Measurements from ENCODE around the gene PIP5K1B. TPM values are rescaled to one million over a fixed set of nuclear protein-coding genes. Genes with fewer than 3 reads are reported as not detected.

Gene PIP5K1B
- total RNA-seq, 1 donor from 2014 or later = 1.3 TPM

GRCh38 chr9:68705531-68706362 lies 707 bp downstream of the PIP5K1B start:
- Mint-ChIP-seq H3K36me3 (ENCODE audit: low read depth, unreplicated experiment) (no peaks in the 10 kb centered on the region), H3K27me3 (ENCODE audit: low read depth, unreplicated experiment) (peaks cover 37% of the 10 kb centered on the region), H3K4me1 (ENCODE audit: low read depth, unreplicated experiment) (no peaks in the 10 kb centered on the region), H3K27ac (ENCODE audit: unreplicated experiment) (no peak overlapping the region), H3K9me3 (ENCODE audit: unreplicated experiment) (no peaks in the 10 kb centered on the region), H3K4me3 (ENCODE audit: unreplicated experiment) (peak overlapping the region; percentile 89)
- peaks cover 2% of the 10 kb centered on the region for H3K4me1 ChIP-seq (ENCODE audit: insufficient read depth, low read length)
- FAIRE-seq = no peak
- no peak overlapping the region for H3K27ac ChIP-seq (ENCODE audit: low read depth, low read length)
- H2AFZ ChIP-seq (ENCODE audit: low read depth, low read length) = peak overlapping the region; percentile 56
- H3K4me2 ChIP-seq (ENCODE audit: low read length) = peak overlapping the region; percentile 81
- H3K79me2 ChIP-seq (ENCODE audit: insufficient read depth, low read length) = no peaks in the 10 kb centered on the region
- H3K9ac ChIP-seq (ENCODE audit: low read length) = no peak overlapping the region
- H3K36me3 ChIP-seq (ENCODE audit: insufficient read depth, low read length) = no peaks in the 10 kb centered on the region
- no peaks in the 10 kb centered on the region for H4K20me1 ChIP-seq (ENCODE audit: insufficient read depth, low read length)
- H3K27me3 ChIP-seq (ENCODE audit: insufficient read depth, low read length) = peaks cover 41% of the 10 kb centered on the region
- no peaks in the 10 kb centered on the region for H3K9me3 ChIP-seq (ENCODE audit: insufficient read depth, low read depth, low read length)
- DNase-seq (ENCODE audit: low read depth) = no peak
- TF ChIP-seq EZH2 (IDR thresholded peaks at IDR 0.05; ENCODE audit: insufficient read depth, low read length) (no peak), CTCF (IDR thresholded peaks at IDR 0.05; ENCODE audit: insufficient read depth, low read depth, low read length) (no peak)
- H3K4me3 ChIP-seq (ENCODE audit: insufficient read depth, low read depth, low read length) = peak overlapping the region; percentile 44

- Histone ChIP-seq H3K79me2 (ENCODE audit: insufficient read depth, low read length) (no peaks in the 10 kb centered on the region), H3K4me2 (ENCODE audit: low read length) (no peak overlapping the region), H2AFZ (ENCODE audit: low read depth, low read length) (no peak overlapping the region), H3K4me3 (ENCODE audit: insufficient read depth, low read depth, low read length) (no peak overlapping the region), H3K36me3 (ENCODE audit: insufficient read depth, low read length) (no peaks in the 10 kb centered on the region), H3K9me3 (ENCODE audit: insufficient read depth, low read depth, low read length) (no peaks in the 10 kb centered on the region), H3K4me1 (ENCODE audit: insufficient read depth, low read length) (peaks cover 2% of the 10 kb centered on the region), H3K27me3 (ENCODE audit: insufficient read depth, low read length) (peaks cover 41% of the 10 kb centered on the region), H4K20me1 (ENCODE audit: insufficient read depth, low read length) (no peaks in the 10 kb centered on the region), H3K9ac (ENCODE audit: low read length) (no peak overlapping the region), H3K27ac (ENCODE audit: low read depth, low read length) (no peak overlapping the region)
- Mint-ChIP-seq H3K27me3 (ENCODE audit: low read depth, unreplicated experiment) (peaks cover 39% of the 10 kb centered on the region), H3K36me3 (ENCODE audit: low read depth, unreplicated experiment) (no peaks in the 10 kb centered on the region), H3K4me3 (ENCODE audit: unreplicated experiment) (peak overlapping the region; percentile 89), H3K9me3 (ENCODE audit: unreplicated experiment) (no peaks in the 10 kb centered on the region), H3K4me1 (ENCODE audit: low read depth, unreplicated experiment) (no peaks in the 10 kb centered on the region), H3K27ac (ENCODE audit: unreplicated experiment) (no peak overlapping the region)
- FAIRE-seq (no peak), DNase-seq (ENCODE audit: low read depth) (no peak)
- no peak for TF ChIP-seq CTCF (IDR thresholded peaks at IDR 0.05; ENCODE audit: insufficient read depth, low read depth, low read length)
- no peak for TF ChIP-seq EZH2 (IDR thresholded peaks at IDR 0.05; ENCODE audit: insufficient read depth, low read length)
These were observed 1.5 kb downstream of the PIP5K1B start for GRCh38 chr9:68706363-68707201.

All from astrocyte (in vitro differentiated cells and primary cell).